Hepatocyte (in vitro differentiated cells): ENCODE data around the gene LHX8. TPM values are rescaled to one million over a fixed set of nuclear protein-coding genes. Genes with fewer than 3 reads are reported as not detected.
A peak's percentile ranks its signal among the peaks of the same experiment; 100 is the strongest.

Source experiments
- DNase-seq: peaks from one replicate; pipeline ENCODE4 v3.0.0-alpha.2; 2016; ENCODE audit warnings: low spot score
- H2AFZ ChIP-seq: fragments of 200-600 bp; sonication (generic); 2 replicates; pipeline ENCODE4 v1.6.0; 2016; ENCODE audit warnings: antibody characterized with exemption, mild to moderate bottlenecking
- H3K27ac ChIP-seq: fragments of 200-600 bp; sonication (generic); 2 replicates; pipeline ENCODE4 v1.5.1; 2016; ENCODE audit warnings: mild to moderate bottlenecking
- H3K27me3 ChIP-seq: fragments of 200-600 bp; sonication (generic); 2 replicates; pipeline ENCODE4 v1.6.1; 2016
- H3K36me3 ChIP-seq: fragments of 200-600 bp; sonication (generic); replicated peaks from 2 replicates; pipeline ENCODE4 v1.5.1; 2016; ENCODE audit warnings: low read depth; ENCODE audit not compliant: insufficient read depth
- H3K4me1 ChIP-seq: fragments of 200-600 bp; sonication (generic); 2 replicates; pipeline ENCODE4 v1.5.1; 2016; ENCODE audit warnings: mild to moderate bottlenecking, moderate library complexity; ENCODE audit not compliant: insufficient read depth
- H3K4me2 ChIP-seq: fragments of 200-600 bp; sonication (generic); 2 replicates; pipeline ENCODE4 v1.6.0; 2016
- H3K4me3 ChIP-seq: fragments of 200-600 bp; sonication (generic); 2 replicates; pipeline ENCODE4 v1.5.1; 2016; ENCODE audit warnings: mild to moderate bottlenecking
- H3K79me2 ChIP-seq: fragments of 200-600 bp; sonication (generic); 2 replicates; pipeline ENCODE4 v1.6.0; 2017; ENCODE audit warnings: mild to moderate bottlenecking
- H3K9me2 ChIP-seq: fragments of 200-600 bp; sonication (generic); replicated peaks from 2 replicates; pipeline ENCODE4 v1.6.0; 2017; ENCODE audit warnings: mild to moderate bottlenecking; ENCODE audit not compliant: insufficient read depth
- H3K9me3 ChIP-seq: fragments of 200-600 bp; sonication (generic); 2 replicates; pipeline ENCODE4 v1.5.1; 2016; ENCODE audit warnings: low read depth, mild to moderate bottlenecking
- H4K20me1 ChIP-seq: fragments of 200-600 bp; sonication (generic); 2 replicates; pipeline ENCODE4 v1.6.0; 2016; ENCODE audit warnings: mild to moderate bottlenecking; ENCODE audit not compliant: insufficient read depth, poor library complexity, severe bottlenecking
- EZH2 ChIP-seq: fragments of 200-600 bp; sonication (generic); IDR thresholded peaks from 2 replicates; pipeline ENCODE4 v1.6.1; 2016; ENCODE audit warnings: antibody characterized with exemption, mild to moderate bottlenecking, borderline replicate concordance
- EZH2phosphoT487 ChIP-seq: fragments of 200-600 bp; sonication (generic); IDR thresholded peaks from one replicate; pipeline ENCODE4 v1.6.1; 2018; ENCODE audit warnings: antibody characterized with exemption, mild to moderate bottlenecking, low read depth, moderate library complexity; ENCODE audit not compliant: unreplicated experiment, severe bottlenecking
- WGBS: methylation state at CpG from one replicate; pipeline ENCODE4 v1.1.6; 2016; ENCODE audit warnings: low lambda C conversion rate; ENCODE audit errors: missing lambda C conversion rate; 5-methylcytosine and 5-hydroxymethylcytosine counted together
- polyA plus RNA-seq: library from polyadenylated mRNA; unstranded; fragments of >200 nt; fragmentation: Nextera tagmentation; extraction: Ambion mirVana; gene quantifications from 2 replicates; pipeline ENCODE4 v1.2.1, GENCODE V29; 2016
- total RNA-seq: library from RNA; depleted of rRNA; stranded (reverse); fragments of >200 nt; gene quantifications from 2 replicates; pipeline ENCODE4 v1.2.3, GENCODE V29; 2014
- TF ChIP-seq, protein P1 (sequence below): fragments of 200-600 bp; sonication (generic); IDR thresholded peaks from 2 replicates; pipeline ENCODE4 v1.5.1; 2016; ENCODE audit warnings: antibody characterized with exemption, mild to moderate bottlenecking; ENCODE audit not compliant: poor library complexity

LHX8 gene
- total and polyA plus RNA-seq, 2 experiments from 2014 or later: 0.37 to 0.87 TPM

DNA sequence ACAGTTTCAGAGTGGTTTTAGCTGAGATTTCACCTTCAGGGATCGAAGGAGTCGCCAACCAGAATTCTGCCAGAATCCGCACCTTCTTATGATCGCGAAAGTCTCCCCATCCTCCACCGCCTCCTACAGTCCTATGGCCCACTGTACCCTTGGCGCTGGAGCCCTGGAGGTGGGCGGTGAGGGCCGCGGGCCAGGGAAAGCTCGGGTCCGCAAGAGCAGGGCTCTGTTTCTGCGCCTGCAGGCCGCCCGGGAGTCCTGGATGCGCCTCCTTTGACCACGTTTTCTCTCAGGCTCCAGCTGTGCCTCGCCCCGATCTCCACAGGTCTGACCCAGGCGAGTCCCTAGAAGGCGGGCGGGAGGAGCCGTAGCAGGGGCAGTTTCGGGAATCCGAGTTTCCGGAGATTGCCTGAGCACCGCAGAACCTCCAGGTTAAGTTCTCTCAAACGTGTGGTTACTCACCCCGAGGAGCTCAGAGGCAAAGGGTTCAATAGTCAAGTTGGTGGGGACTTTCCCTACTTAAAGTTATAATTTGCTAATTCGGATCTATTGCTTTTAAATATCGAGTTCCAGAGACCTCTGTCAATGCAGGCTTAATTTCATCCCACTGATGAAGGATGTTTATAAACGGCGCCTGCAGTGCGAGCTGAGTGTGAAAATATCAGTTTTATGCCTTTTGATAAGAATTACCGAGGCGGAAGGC is 3.2 kb upstream of the LHX8 start:
- no peaks in the 10 kb centered on the region for H3K9me3 ChIP-seq
- H3K4me1 ChIP-seq: peaks cover 22% of the 10 kb centered on the region
- WGBS: 11% methylated on average over 36 of the region's 36 CpGs
- H3K79me2 ChIP-seq: no peaks in the 10 kb centered on the region
- DNase-seq: no peak
- H3K4me3 ChIP-seq: no peak overlapping the region
- H3K9me2 ChIP-seq: no peaks in the 10 kb centered on the region
- no peak overlapping the region for H3K27ac ChIP-seq
- H4K20me1 ChIP-seq: no peaks in the 10 kb centered on the region
- peak overlapping the region; percentile 67 for H3K4me2 ChIP-seq
- TF ChIP-seq EZH2phosphoT487 (peak; percentile 81), EZH2 (peak; percentile 19)
- TF ChIP-seq, protein P1, sequence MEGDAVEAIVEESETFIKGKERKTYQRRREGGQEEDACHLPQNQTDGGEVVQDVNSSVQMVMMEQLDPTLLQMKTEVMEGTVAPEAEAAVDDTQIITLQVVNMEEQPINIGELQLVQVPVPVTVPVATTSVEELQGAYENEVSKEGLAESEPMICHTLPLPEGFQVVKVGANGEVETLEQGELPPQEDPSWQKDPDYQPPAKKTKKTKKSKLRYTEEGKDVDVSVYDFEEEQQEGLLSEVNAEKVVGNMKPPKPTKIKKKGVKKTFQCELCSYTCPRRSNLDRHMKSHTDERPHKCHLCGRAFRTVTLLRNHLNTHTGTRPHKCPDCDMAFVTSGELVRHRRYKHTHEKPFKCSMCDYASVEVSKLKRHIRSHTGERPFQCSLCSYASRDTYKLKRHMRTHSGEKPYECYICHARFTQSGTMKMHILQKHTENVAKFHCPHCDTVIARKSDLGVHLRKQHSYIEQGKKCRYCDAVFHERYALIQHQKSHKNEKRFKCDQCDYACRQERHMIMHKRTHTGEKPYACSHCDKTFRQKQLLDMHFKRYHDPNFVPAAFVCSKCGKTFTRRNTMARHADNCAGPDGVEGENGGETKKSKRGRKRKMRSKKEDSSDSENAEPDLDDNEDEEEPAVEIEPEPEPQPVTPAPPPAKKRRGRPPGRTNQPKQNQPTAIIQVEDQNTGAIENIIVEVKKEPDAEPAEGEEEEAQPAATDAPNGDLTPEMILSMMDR: no peak
- no peaks in the 10 kb centered on the region for H3K36me3 ChIP-seq
- H3K27me3 ChIP-seq: peaks cover 92% of the 10 kb centered on the region
- H2AFZ ChIP-seq: peak overlapping the region; percentile 34

DNA sequence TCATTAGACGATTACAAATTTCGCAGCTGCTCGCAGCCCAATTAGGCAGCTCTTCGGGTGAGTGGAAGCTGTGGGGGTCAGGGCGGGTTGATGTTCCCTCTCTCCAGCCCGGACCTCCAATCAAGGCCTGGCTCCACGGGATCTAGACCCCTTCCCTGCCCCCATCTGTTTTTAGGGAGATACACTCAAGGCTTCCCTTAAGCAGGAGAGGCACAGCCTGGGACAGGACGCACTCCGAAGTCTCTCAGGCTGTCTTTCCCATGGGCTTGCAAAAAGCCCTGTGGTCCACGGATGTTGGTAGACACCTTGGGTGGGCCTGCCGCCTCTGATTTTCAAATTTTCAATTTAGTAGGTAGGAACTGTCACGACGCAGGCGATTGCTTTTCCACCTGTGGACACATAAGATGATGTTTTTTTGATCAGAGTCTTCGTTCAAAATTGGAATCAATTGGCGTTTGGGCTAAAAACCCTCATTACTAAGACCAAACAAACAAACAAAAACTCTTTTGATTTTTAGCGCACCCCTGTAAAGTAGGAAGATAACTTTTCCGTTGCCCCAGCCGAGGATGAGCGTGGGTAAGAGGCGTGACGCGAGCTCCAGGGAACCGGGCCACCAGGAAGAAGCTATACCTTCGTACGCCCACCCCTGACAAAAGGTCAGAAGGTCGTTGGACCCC is 2.5 kb upstream of the LHX8 start:
- 10% methylated on average over 27 of the region's 27 CpGs for WGBS
- H4K20me1 ChIP-seq: no peaks in the 10 kb centered on the region
- H3K4me2 ChIP-seq: peak overlapping the region; percentile 88
- no peaks in the 10 kb centered on the region for H3K9me2 ChIP-seq
- peak overlapping the region; percentile 34 for H2AFZ ChIP-seq
- H3K79me2 ChIP-seq: no peaks in the 10 kb centered on the region
- no peaks in the 10 kb centered on the region for H3K36me3 ChIP-seq
- no peak overlapping the region for H3K4me3 ChIP-seq
- peaks cover 25% of the 10 kb centered on the region for H3K4me1 ChIP-seq
- H3K27ac ChIP-seq: no peak overlapping the region
- TF ChIP-seq, protein P1: no peak
- peak; percentile 67 for TF ChIP-seq EZH2phosphoT487
- TF ChIP-seq EZH2: no peak
- peaks cover 99% of the 10 kb centered on the region for H3K27me3 ChIP-seq
- no peak for DNase-seq
- no peaks in the 10 kb centered on the region for H3K9me3 ChIP-seq

DNA sequence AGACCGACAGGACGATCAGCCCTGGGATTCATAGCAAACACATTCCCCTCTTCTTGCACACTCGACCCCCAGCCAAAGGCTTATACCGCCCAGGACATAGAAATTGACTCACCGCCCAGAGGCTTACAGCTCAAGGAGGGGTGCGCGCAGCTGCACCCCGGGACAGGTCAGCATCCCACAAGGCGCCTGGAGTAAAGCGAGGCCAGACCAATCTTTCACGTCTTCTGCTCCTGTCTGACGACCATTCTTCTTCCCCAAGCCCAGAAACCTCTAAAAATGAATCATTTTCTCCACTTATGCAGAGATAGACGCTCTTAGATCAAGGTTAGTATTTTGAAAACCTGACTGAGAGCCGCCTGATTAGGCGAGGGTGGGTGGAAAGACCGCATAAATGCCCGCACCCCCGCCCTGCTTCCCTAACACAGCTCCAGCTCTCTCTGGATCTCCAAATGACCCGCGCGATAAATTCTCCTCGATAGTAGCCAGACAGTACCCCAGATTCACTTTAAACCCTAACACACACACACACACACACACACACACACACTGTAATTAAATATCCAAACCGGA is 1.9 kb upstream of the LHX8 start:
- Histone ChIP-seq H3K9me2 (no peaks in the 10 kb centered on the region), H4K20me1 (no peaks in the 10 kb centered on the region), H3K27ac (peak overlapping the region; percentile 56), H2AFZ (peak overlapping the region; percentile 7), H3K9me3 (no peaks in the 10 kb centered on the region), H3K36me3 (no peaks in the 10 kb centered on the region), H3K27me3 (peaks cover 99% of the 10 kb centered on the region), H3K4me2 (peak overlapping the region; percentile 88), H3K4me3 (no peak overlapping the region), H3K4me1 (peaks cover 26% of the 10 kb centered on the region), H3K79me2 (no peaks in the 10 kb centered on the region)
- no peak for DNase-seq
- 5% methylated on average over 22 of the region's 23 CpGs for WGBS
- peak; percentile 14 for TF ChIP-seq EZH2phosphoT487
- TF ChIP-seq, protein P1: no peak
